IPS-18a (cell line): ENCODE data around the gene SIGLEC7.
"Not testable (repeated sequence)": the region's sequence is repeated elsewhere in the genome, so short reads cannot be mapped to it uniquely, and the experiment has no call there.

ENCODE experiments used
- H3K27ac ChIP-seq: one replicate; pipeline ENCODE4 v1.5.1; 2013; ENCODE audit warnings: low read length
- H3K27me3 ChIP-seq: one replicate; pipeline ENCODE4 v1.6.1; 2013; ENCODE audit warnings: mild to moderate bottlenecking, low read length; ENCODE audit not compliant: control insufficient read depth, insufficient read depth
- H3K36me3 ChIP-seq: one replicate; pipeline ENCODE4 v1.6.1; 2013; ENCODE audit warnings: low read depth, low read length; ENCODE audit not compliant: control insufficient read depth
- H3K4me1 ChIP-seq: one replicate; pipeline ENCODE4 v1.6.1; 2013; ENCODE audit warnings: low read depth, low read length; ENCODE audit not compliant: control insufficient read depth
- H3K4me3 ChIP-seq: one replicate; pipeline ENCODE4 v1.5.1; 2013; ENCODE audit warnings: low read length
- H3K9ac ChIP-seq: one replicate; pipeline ENCODE4 v1.6.1; 2013; ENCODE audit warnings: mild to moderate bottlenecking, low read length, moderate library complexity
- H3K9me3 ChIP-seq: one replicate; pipeline ENCODE4 v1.6.1; 2013; ENCODE audit warnings: low read depth, low read length; ENCODE audit not compliant: control insufficient read depth

SIGLEC7 gene

DNA sequence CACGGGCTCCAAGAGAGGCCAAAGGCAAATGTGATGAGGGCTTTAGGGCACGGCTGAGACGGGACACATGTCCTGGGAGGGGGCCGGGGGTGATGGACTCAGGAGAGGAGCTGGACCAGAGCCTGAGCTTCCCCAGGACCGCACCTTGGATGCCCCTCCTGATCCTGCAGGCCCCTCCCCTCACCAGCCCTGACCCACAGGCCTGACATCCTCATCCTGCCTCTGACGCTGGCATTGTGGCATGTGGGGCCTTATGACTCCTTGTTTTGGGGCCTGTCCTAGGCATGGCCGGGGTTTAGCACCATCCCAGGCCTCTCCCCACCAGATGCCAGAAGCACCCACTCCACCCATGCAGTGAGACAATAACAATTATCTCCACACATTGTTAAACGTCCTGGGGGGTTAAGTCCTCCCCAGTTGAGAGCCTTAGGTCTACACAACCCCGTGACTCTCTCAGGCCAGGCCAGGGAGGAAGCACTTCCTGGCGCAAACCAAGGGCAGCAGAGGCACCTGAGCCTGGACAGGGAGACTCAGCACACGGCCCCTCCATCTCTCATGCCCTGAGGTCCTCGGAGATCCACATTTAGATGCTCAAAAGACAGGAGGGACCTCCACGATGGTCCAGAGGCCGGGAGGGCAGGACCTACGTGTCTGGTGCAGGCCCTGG lies 841 bp downstream of the SIGLEC7 start:
- H3K27ac ChIP-seq, H3K27me3 ChIP-seq, H3K36me3 ChIP-seq, H3K4me3 ChIP-seq, H3K9ac ChIP-seq, H3K9me3 ChIP-seq: not testable (repeated sequence)
- peaks cover 13% of the 10 kb centered on the region for H3K4me1 ChIP-seq

- Histone ChIP-seq H3K27me3 (no peaks in the 10 kb centered on the region), H3K27ac (no peak overlapping the region), H3K9me3 (no peaks in the 10 kb centered on the region), H3K9ac (no peak overlapping the region), H3K36me3 (no peaks in the 10 kb centered on the region), H3K4me1 (peaks cover 13% of the 10 kb centered on the region), H3K4me3 (no peak overlapping the region)
Measured at GRCh38 chr19:51143486-51143885, 1.4 kb downstream of the SIGLEC7 start.

- Histone ChIP-seq H3K27me3 (no peaks in the 10 kb centered on the region), H3K4me3 (no peak overlapping the region), H3K9ac (no peak overlapping the region), H3K36me3 (no peaks in the 10 kb centered on the region), H3K4me1 (peaks cover 13% of the 10 kb centered on the region), H3K9me3 (no peaks in the 10 kb centered on the region), H3K27ac (no peak overlapping the region)
Measured at GRCh38 chr19:51144482-51145045, 2.5 kb downstream of the SIGLEC7 start.

GRCh38 chr19:51145916-51146493 lies 3.9 kb downstream of the SIGLEC7 start:
- peaks cover 4% of the 10 kb centered on the region for H3K4me1 ChIP-seq
- H3K9ac ChIP-seq: no peak overlapping the region
- no peaks in the 10 kb centered on the region for H3K9me3 ChIP-seq
- H3K27me3 ChIP-seq: no peaks in the 10 kb centered on the region
- H3K4me3 ChIP-seq: no peak overlapping the region
- no peaks in the 10 kb centered on the region for H3K36me3 ChIP-seq
- no peak overlapping the region for H3K27ac ChIP-seq

- Histone ChIP-seq H3K9ac (no peak overlapping the region), H3K36me3 (no peaks in the 10 kb centered on the region), H3K4me1 (no peaks in the 10 kb centered on the region), H3K9me3 (no peaks in the 10 kb centered on the region), H3K4me3 (no peak overlapping the region), H3K27ac (no peak overlapping the region), H3K27me3 (no peaks in the 10 kb centered on the region)
Measured at GRCh38 chr19:51146751-51147150, 4.7 kb downstream of the SIGLEC7 start.

- Histone ChIP-seq H3K4me3 (no peak overlapping the region), H3K9me3 (no peaks in the 10 kb centered on the region), H3K36me3 (no peaks in the 10 kb centered on the region), H3K27ac (no peak overlapping the region), H3K9ac (no peak overlapping the region), H3K4me1 (no peaks in the 10 kb centered on the region), H3K27me3 (no peaks in the 10 kb centered on the region)
Measured at GRCh38 chr19:51147663-51148062, 5.6 kb downstream of the SIGLEC7 start.

GRCh38 chr19:51148580-51148979 lies 6.5 kb downstream of the SIGLEC7 start:
- no peaks in the 10 kb centered on the region for H3K9me3 ChIP-seq
- H3K4me1 ChIP-seq: no peaks in the 10 kb centered on the region
- no peaks in the 10 kb centered on the region for H3K36me3 ChIP-seq
- no peak overlapping the region for H3K4me3 ChIP-seq
- no peaks in the 10 kb centered on the region for H3K27me3 ChIP-seq
- H3K9ac ChIP-seq: no peak overlapping the region
- no peak overlapping the region for H3K27ac ChIP-seq

- no peak overlapping the region for H3K27ac ChIP-seq
- no peak overlapping the region for H3K4me3 ChIP-seq
- H3K4me1 ChIP-seq: no peaks in the 10 kb centered on the region
- H3K36me3 ChIP-seq: no peaks in the 10 kb centered on the region
- no peaks in the 10 kb centered on the region for H3K27me3 ChIP-seq
- no peaks in the 10 kb centered on the region for H3K9me3 ChIP-seq
- no peak overlapping the region for H3K9ac ChIP-seq
Measured at GRCh38 chr19:51150627-51151026, 8.5 kb downstream of the SIGLEC7 start.

- no peak overlapping the region for H3K9ac ChIP-seq
- H3K4me1 ChIP-seq: no peaks in the 10 kb centered on the region
- no peak overlapping the region for H3K4me3 ChIP-seq
- H3K27me3 ChIP-seq: no peaks in the 10 kb centered on the region
- H3K9me3 ChIP-seq: no peaks in the 10 kb centered on the region
- H3K27ac ChIP-seq: no peak overlapping the region
- H3K36me3 ChIP-seq: no peaks in the 10 kb centered on the region
Measured at GRCh38 chr19:51156710-51157109, 14.6 kb downstream of the SIGLEC7 start.

DNA sequence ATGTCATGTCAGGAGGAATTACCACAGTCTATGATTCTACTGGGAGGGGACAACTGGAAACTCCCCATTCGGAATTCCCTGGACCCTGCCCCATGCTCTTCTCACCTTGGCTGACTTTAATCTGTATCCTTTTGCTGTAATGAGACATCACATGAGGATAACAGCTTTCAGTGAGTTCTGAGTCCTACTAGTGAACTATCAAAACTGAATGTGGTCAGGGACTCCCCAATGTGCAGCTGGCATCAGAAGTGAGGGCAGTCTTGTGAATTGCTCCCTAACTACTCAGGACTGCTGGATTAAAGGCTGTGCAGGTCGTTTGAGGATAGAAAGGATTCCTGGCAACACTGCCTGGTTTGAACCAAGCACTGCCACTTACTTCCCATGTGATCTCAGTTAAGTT lies 15.2 kb downstream of the SIGLEC7 start:
- no peaks in the 10 kb centered on the region for H3K9me3 ChIP-seq
- no peaks in the 10 kb centered on the region for H3K4me1 ChIP-seq
- no peaks in the 10 kb centered on the region for H3K36me3 ChIP-seq
- no peaks in the 10 kb centered on the region for H3K27me3 ChIP-seq
- H3K4me3 ChIP-seq: no peak overlapping the region
- no peak overlapping the region for H3K9ac ChIP-seq
- no peak overlapping the region for H3K27ac ChIP-seq

GRCh38 chr19:51158474-51159129 lies 16.5 kb downstream of the SIGLEC7 start:
- Histone ChIP-seq H3K4me3 (no peak overlapping the region), H3K27ac (no peak overlapping the region), H3K9me3 (no peaks in the 10 kb centered on the region), H3K36me3 (no peaks in the 10 kb centered on the region), H3K9ac (no peak overlapping the region), H3K27me3 (no peaks in the 10 kb centered on the region), H3K4me1 (no peaks in the 10 kb centered on the region)
